Measurements from ENCODE around the gene MYO1B.

GRCh38 chr2:191206613-191207471, 38.4 kb upstream of the MYO1B start:
- TF ChIP-seq POLR2AphosphoS5 (IDR thresholded peaks at IDR 0.05; ENCODE audit: low read depth, low read length): no peak
- TF ChIP-seq REST (IDR thresholded peaks at IDR 0.05; ENCODE audit: insufficient read depth in 1 of 2, low read depth in 2 of 2, low read length in 2 of 2): no peak
- no peak for TF ChIP-seq SIN3A (IDR thresholded peaks at IDR 0.05; ENCODE audit: borderline replicate concordance, insufficient read depth, low read length)
- no peak for TF ChIP-seq TAF1 (IDR thresholded peaks at IDR 0.05; ENCODE audit: borderline replicate concordance, insufficient read depth, low read length)
- TF ChIP-seq FOXP2 (optimal IDR thresholded peaks at IDR 0.05; ENCODE audit: borderline replicate concordance, extremely low read depth, extremely low read length, insufficient read depth): no peak
